ENCODE results near the gene CACNB1.

The CACNB1 gene

DNA sequence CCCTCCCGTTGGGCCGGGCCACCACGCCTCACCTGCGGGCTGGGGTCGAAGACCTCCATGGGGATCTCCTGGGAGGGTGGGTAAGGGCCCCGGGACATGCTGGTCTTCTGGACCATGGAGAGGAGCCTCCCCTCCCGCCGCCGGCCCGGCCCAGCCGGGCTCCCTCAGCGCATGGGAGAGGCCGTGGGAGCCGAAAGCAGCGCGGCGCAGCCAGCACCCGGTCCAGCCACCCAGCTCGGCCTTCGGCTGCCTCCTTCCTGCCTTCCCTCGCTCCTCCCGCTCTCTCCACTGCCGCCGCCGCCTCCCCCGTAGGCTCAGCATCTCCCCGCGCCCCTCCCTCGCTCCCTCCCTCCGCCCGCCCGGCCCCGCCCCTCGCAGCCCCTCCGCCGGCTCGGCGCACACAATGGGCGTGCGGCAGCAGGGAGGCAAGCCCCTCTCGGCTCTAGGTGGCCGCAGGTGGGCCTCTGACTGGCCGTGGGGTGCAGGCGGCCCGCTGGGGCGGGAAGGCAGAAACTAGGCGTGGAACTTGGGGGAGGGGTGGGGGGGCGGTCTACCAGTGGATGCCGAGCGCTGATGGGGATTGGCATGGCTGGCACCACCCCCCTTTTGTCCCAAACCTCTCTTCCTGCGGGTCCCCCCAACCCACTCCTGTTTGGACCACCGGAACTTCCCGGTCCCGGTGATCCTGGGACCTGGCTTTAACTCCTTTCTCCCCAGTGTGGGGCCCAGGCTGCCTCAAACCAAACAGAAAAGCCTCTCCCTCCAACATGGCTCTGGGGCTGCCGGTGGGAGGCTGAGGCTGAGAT is at the start of gene CACNB1:
Gene CACNB1 (minus strand): TSS at position 290 of the 806 bp plus-strand sequence. CDS start 174 bp downstream, at position 116.
- peak; percentile 85 for DNase-seq
- Mint-ChIP-seq H3K27me3 (no peaks in the 10 kb centered on the region), H3K4me3 (peak within 1 kb of the TSS; percentile 94), H3K27ac (peak within 1 kb of the TSS; percentile 97), H3K4me1 (peaks cover 68% of the 10 kb centered on the region), H3K9me3 (no peaks in the 10 kb centered on the region), H3K36me3 (peaks cover 32% of the 10 kb centered on the region)
- CTCF ChIA-PET: interaction anchor here (1.0 to 3.1 kb wide), 4 partner anchors 10 to 35 kb away, joined by 3 to 21 read pairs (median 4); no protein-coding TSS in a partner anchor

DNA sequence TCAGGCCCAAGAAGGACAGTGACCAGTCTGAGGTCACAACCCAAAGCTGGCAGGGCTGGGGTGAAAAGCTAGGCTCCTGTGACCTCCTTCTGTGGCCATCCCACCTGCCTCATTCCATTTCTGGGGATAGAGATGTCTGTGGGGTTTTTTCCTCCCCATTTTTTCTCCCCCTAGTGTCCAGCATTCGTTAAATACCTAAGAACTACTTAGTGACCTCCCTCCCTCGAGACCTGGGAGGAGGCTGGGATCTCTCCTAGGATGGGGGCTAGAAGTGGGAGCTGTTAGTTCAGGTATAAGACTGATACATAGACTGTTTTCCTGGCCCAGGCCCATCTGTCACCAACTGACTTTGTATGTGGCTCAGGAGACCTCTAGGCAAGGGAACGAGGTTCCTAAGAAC is 48.8 kb upstream of the CACNB1 start:
- H3K36me3 Mint-ChIP-seq: no peaks in the 10 kb centered on the region
- DNase-seq: no peak
- H3K4me1 Mint-ChIP-seq: peaks cover 13% of the 10 kb centered on the region
- peaks cover 14% of the 10 kb centered on the region for H3K27me3 Mint-ChIP-seq
- CTCF ChIA-PET: interaction anchor here (0.7 to 3.5 kb wide), 5 partner anchors 10 to 571 kb away, joined by 3 to 81 read pairs (median 16); no protein-coding TSS in a partner anchor
- H3K27ac Mint-ChIP-seq: no peak overlapping the region
- no peak overlapping the region for H3K4me3 Mint-ChIP-seq
- no peaks in the 10 kb centered on the region for H3K9me3 Mint-ChIP-seq

DNA sequence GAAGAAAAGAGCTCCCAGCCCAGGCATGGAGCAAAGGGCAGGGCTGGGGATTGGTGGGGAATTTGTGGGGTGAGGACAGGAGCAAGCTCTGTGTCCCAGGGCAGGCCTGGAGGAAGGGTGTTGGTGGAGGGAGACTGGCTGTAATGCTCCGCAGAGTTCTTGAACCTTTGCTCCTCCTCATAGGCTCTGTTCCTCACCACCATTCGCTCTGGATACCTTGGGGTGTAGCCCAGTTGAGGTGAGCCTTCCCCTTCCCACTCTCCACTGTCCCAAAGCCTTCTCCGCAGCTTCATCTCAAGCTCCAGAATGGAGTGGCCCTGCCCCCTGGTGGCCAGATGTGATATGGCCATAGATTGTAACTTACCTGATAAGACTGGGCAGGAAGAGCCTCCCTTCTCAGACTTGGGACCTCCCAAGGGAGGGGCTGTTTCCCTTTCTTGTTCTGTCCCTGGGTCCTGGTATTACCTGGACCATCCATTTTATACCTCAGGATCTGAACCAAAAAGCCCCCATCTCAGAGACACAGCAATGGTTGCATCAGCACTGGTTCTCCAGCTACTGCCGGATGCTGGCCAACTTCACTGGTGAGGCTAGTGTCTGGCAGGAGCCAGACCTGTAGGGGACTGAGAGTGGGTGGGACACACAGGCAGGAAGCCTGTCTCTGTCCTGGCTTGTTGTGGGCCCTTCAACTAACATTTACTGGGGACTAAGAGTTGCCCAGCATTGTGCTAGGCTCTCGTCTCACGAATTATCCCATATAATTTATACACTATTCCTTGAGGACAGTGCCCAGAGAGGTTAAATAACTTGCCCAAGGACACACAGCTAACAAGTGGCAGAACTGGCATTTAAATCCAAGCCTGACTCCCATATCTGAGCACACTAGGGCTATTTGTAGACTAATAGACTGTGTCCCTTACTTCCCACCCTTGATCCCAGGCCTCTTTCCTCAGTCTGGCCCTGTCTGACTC is 47.4 kb upstream of the CACNB1 start:
- peak; percentile 92 for DNase-seq
- CTCF ChIA-PET: interaction anchor here (0.5 to 3.5 kb wide), 23 partner anchors 9 to 321 kb away, joined by 3 to 81 read pairs (median 4); partner anchors contain the start of genes LASP1NB, RPL19 and STAC2
- peak overlapping the region; percentile 46 for H3K27ac Mint-ChIP-seq
- H3K9me3 Mint-ChIP-seq: no peaks in the 10 kb centered on the region
- H3K36me3 Mint-ChIP-seq: no peaks in the 10 kb centered on the region
- H3K4me1 Mint-ChIP-seq: peaks cover 14% of the 10 kb centered on the region
- H3K4me3 Mint-ChIP-seq: no peak overlapping the region
- H3K27me3 Mint-ChIP-seq: peaks cover 17% of the 10 kb centered on the region

DNA sequence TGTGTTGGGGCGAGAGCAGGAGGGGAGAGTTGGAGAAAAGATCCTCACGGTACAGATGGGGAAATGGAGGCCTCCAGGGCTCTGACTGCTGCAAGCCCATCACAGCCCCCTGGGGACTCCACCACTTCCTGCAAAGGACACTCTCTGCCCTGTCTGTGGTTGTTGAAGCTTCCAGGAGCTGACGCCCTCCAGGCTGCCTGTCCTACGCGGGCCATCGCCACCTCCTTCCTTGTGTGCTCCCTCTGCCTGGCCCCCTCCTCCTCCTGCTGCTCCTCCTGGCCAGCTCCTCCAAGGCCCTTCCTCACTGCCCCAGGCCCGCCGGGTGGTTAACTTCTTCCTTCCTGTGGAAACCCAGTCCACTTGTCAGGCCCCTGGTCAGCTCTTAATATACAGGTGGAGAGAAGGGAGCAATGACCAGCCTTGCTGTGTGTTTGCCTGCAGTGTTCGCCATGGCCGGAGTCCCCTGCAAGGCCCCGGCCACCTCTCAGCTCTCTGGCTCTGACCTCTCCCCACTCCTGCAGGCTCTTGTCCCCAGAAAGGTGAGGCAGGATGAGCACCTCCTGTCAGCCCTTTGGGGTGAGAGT is 46.6 kb upstream of the CACNB1 start:
- no peak overlapping the region for H3K4me3 Mint-ChIP-seq
- no peak for DNase-seq

DNA sequence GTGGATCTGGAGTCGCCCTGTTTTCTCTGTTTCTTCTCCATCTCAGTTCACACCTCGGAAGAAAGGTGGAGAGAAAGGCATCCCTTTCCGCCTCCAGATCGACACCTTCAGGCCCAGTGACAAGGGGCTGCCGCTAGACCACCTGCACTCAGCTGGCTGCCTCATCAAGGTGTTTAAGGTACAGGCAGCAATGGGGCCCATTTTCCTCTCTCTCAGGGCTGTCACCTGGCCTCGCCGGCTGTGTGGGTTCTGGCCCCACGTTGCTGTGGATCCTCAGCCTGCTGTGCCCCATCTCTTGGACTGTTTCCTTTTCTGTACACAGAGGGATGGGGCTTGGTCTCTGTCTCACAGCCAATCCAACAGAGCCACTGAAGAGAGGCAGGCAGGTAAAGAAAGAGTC is 45.7 kb upstream of the CACNB1 start:
- CTCF ChIA-PET: interaction anchor here (1.8 to 8.8 kb wide), 2 partner anchors 17 to 37 kb away, joined by 3 to 162 read pairs; partner anchors contain the start of gene STAC2
- H3K27me3 Mint-ChIP-seq: peaks cover 27% of the 10 kb centered on the region
- no peak for DNase-seq
- no peaks in the 10 kb centered on the region for H3K9me3 Mint-ChIP-seq
- no peaks in the 10 kb centered on the region for H3K36me3 Mint-ChIP-seq
- H3K4me1 Mint-ChIP-seq: peaks cover 30% of the 10 kb centered on the region
- no peak overlapping the region for H3K4me3 Mint-ChIP-seq
- no peak overlapping the region for H3K27ac Mint-ChIP-seq

More for the DNA sequence above, 46.6 kb upstream of the CACNB1 start:
- CTCF ChIA-PET: interaction anchor here (0.5 to 3.5 kb wide), 22 partner anchors 8 to 321 kb away, joined by 3 to 81 read pairs (median 4); partner anchors contain the start of genes LASP1NB, RPL19 and STAC2
- no peaks in the 10 kb centered on the region for H3K9me3 Mint-ChIP-seq
- peaks cover 22% of the 10 kb centered on the region for H3K27me3 Mint-ChIP-seq
- H3K27ac Mint-ChIP-seq: no peak overlapping the region
- no peaks in the 10 kb centered on the region for H3K36me3 Mint-ChIP-seq
- peaks cover 22% of the 10 kb centered on the region for H3K4me1 Mint-ChIP-seq

DNA sequence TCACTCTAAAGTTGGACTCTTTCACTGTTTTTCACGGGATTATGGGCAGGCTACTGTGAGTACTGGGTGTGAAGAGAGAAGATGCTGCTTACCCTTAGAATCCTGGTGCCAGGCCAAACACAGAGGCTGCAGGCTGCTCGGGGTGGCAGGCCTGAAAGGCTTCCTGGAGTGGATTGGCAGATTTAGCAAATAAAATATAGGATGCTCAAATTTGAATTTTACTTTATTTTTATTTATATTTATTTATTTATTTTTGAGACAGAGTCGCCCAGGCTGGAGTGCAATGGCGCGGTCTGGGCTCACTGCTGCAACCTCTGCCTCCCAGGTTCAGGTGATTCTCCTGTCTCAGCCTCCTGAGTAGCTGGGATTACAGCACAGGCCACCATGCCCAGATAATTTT is 43.2 kb upstream of the CACNB1 start:
- Mint-ChIP-seq H3K27ac (no peak overlapping the region), H3K4me3 (no peak overlapping the region), H3K36me3 (no peaks in the 10 kb centered on the region), H3K27me3 (peaks cover 39% of the 10 kb centered on the region), H3K9me3 (no peaks in the 10 kb centered on the region), H3K4me1 (peaks cover 34% of the 10 kb centered on the region)
- DNase-seq: no peak
- CTCF ChIA-PET: interaction anchor here (1.2 to 8.8 kb wide), 2 partner anchors 35 to 41 kb away, joined by 3 to 162 read pairs; partner anchors contain the start of gene RPL19

DNA sequence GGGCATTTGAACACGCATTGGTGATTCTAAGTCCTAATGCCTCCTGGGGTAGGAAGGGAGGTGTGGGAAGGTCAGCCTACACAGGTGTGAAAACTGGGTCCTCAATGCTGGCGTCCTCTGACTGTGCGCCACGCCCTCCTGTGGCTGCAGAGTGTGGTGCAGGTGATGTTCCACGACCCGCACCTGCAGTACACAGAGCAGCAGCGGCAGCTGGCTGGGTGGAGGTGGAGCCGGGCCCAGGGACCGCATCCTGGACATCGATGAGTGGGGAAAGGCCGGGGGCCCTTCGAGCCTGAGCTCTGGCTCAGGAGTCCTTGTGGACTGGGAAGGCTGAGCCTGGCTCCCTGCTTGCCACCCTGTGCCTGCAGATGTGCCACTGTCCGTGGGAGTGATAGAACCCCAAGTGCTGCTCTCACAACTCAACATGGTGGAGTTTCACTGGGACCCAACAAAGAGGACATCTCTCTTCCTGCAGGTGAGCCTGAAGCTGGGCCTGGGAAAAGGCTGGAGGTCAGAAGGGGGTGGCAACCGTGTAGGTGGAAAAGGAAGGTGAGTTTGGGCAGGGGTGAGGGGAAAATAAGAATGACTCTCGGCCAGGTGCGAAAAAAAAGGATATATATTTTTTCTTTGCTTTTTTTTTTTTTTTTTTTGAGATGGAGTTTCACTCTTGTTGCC is 42.3 kb upstream of the CACNB1 start:
- H3K36me3 Mint-ChIP-seq: no peaks in the 10 kb centered on the region
- peaks cover 39% of the 10 kb centered on the region for H3K27me3 Mint-ChIP-seq
- H3K9me3 Mint-ChIP-seq: no peaks in the 10 kb centered on the region
- H3K4me3 Mint-ChIP-seq: no peak overlapping the region
- H3K4me1 Mint-ChIP-seq: peaks cover 33% of the 10 kb centered on the region
- DNase-seq: peak; percentile 82
- H3K27ac Mint-ChIP-seq: no peak overlapping the region
- CTCF ChIA-PET: interaction anchor here (1.4 to 8.8 kb wide), 5 partner anchors 9 to 74 kb away, joined by 4 to 162 read pairs (median 5); partner anchors contain the start of gene ARL5C

DNA sequence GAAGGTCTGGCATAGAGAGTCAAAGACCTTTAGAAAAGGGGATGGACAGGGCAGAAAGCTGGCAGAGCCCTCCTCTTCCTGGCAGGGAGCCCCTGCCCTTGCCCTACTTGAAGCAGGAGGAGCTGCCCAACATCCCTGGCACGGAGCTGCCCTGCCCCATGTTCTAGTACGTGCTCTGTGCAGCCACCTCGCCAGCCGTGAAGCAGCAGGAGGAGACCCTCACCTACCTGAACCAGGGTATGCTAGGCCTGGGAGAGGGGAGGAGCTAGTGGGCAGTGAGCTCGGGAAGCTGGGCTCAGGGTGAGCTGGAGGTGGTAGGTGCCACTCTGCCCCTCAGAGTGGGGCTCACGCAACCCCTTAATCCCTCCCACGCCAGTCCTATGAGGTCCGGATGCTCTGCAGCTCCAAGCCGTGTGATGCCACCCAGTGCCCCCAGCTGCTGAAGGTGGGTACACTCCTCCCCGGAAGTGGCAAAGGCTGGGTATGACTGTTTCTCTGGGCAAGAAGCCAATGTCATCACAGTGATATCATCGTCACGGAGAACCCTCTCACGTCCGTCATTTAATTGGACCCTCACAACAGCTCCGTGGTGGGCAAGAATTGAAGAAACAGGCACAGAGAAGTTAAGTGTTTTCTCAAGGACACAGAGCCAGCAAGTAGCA is 41.0 kb upstream of the CACNB1 start:
- peaks cover 32% of the 10 kb centered on the region for H3K27me3 Mint-ChIP-seq
- CTCF ChIA-PET: interaction anchor here (1.2 to 8.8 kb wide), 10 partner anchors 8 to 255 kb away, joined by 3 to 162 read pairs (median 6); partner anchors contain the start of gene ARL5C
- H3K36me3 Mint-ChIP-seq: no peaks in the 10 kb centered on the region
- H3K27ac Mint-ChIP-seq: peak overlapping the region; percentile 72
- peak overlapping the region; percentile 12 for H3K4me3 Mint-ChIP-seq
- no peaks in the 10 kb centered on the region for H3K9me3 Mint-ChIP-seq
- H3K4me1 Mint-ChIP-seq: peaks cover 23% of the 10 kb centered on the region
- peak; percentile 76 for DNase-seq

DNA sequence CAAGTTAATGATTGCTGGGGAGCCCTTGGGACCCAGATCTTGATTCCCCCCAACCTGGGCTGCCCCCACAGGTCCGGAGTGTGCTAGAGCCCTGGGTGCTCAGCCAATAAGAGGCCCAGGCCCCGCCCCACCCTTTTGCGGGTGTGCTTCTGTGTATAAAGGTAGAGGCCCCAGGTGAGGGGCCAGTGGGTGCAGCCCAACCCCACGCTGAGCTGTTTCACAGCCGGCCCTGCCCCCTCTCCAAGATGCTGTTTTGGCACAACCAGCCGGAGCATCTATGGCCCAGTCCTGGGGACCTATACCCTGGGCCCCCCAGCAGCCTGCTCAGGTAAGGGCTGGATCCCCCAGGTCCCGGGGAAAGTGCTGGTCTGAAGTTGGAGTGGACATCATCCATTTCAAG is 40.1 kb upstream of the CACNB1 start:
- CTCF ChIA-PET: interaction anchor here (1.4 to 8.8 kb wide), 5 partner anchors 10 to 111 kb away, joined by 3 to 162 read pairs (median 14); no protein-coding TSS in a partner anchor
- H3K4me1 Mint-ChIP-seq: peaks cover 23% of the 10 kb centered on the region
- H3K36me3 Mint-ChIP-seq: no peaks in the 10 kb centered on the region
- H3K4me3 Mint-ChIP-seq: no peak overlapping the region
- H3K27me3 Mint-ChIP-seq: peaks cover 38% of the 10 kb centered on the region
- no peak overlapping the region for H3K27ac Mint-ChIP-seq
- no peaks in the 10 kb centered on the region for H3K9me3 Mint-ChIP-seq
- DNase-seq: no peak

DNA sequence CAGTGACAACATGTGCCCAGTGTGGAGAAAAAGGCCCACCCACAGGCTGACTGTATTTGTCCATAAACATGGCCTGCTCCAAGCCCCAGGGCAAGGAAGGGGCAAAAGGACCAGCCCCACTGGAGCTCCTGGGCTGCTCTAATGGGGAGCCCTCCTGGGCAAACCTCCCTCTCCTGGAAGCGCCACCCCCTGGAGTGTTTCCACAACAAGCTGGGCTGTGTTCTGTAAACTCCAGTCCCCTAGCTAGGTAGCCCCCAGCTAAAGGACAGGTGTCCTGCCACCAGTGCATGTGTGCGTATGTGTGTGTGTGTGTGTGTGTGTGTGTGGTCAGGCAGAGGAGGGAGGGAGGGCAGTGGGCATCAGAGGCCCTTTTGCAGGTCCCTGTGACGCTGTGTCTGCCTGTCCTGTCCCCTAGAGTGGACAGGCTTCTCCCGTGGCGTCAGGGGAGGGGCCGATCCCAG is 39.5 kb upstream of the CACNB1 start:
- no peaks in the 10 kb centered on the region for H3K9me3 Mint-ChIP-seq

DNA sequence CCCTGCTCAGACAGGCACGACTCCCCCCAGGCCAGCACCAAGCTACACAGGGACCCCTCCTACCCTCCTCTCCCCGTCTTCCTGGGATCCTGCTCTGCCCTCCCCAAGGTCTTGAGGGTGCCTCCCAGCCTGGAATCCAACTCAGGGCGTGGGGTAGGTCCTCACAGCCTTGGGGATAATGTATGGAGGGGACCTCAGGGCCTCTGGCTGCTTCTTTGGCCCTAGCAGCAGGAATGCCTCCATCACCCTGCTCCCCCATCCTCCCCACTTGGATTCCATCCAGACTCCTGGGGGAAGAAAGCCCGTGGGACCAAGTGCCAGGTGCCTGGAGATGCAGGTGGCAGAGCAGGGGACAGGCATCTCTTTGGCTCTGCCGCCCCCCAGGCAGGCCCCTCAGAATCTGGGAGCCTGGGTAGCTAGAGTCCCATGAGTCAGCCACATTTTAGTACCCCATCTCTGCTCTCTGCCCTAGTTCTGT is 39.0 kb upstream of the CACNB1 start:
- Mint-ChIP-seq H3K4me1 (peaks cover 28% of the 10 kb centered on the region), H3K36me3 (no peaks in the 10 kb centered on the region), H3K4me3 (no peak overlapping the region), H3K9me3 (no peaks in the 10 kb centered on the region), H3K27me3 (peaks cover 46% of the 10 kb centered on the region), H3K27ac (no peak overlapping the region)
- DNase-seq: no peak
- CTCF ChIA-PET: interaction anchor here (0.5 to 8.8 kb wide), 23 partner anchors 9 to 432 kb away, joined by 3 to 162 read pairs (median 4); partner anchors contain the start of gene RPL19

More for the DNA sequence above, 39.5 kb upstream of the CACNB1 start:
- Mint-ChIP-seq H3K4me3 (no peak overlapping the region), H3K36me3 (no peaks in the 10 kb centered on the region), H3K27ac (no peak overlapping the region), H3K27me3 (peaks cover 42% of the 10 kb centered on the region), H3K4me1 (peaks cover 23% of the 10 kb centered on the region)
- CTCF ChIA-PET: interaction anchor here (1.1 to 8.8 kb wide), 10 partner anchors 8 to 386 kb away, joined by 3 to 162 read pairs (median 6); partner anchors contain the start of gene RPL19
- DNase-seq: no peak

All from activated naive CD4-positive, alpha-beta T cell treated with anti-CD3 and anti-CD28 coated beads, Interleukin-2, amount 10 ng/mL, durations not matched to agents 7 days and 5 days (primary cell).